Measurements from ENCODE around the gene FBXO2.
A peak's percentile ranks its signal among the peaks of the same experiment; 100 is the strongest.

DNA sequence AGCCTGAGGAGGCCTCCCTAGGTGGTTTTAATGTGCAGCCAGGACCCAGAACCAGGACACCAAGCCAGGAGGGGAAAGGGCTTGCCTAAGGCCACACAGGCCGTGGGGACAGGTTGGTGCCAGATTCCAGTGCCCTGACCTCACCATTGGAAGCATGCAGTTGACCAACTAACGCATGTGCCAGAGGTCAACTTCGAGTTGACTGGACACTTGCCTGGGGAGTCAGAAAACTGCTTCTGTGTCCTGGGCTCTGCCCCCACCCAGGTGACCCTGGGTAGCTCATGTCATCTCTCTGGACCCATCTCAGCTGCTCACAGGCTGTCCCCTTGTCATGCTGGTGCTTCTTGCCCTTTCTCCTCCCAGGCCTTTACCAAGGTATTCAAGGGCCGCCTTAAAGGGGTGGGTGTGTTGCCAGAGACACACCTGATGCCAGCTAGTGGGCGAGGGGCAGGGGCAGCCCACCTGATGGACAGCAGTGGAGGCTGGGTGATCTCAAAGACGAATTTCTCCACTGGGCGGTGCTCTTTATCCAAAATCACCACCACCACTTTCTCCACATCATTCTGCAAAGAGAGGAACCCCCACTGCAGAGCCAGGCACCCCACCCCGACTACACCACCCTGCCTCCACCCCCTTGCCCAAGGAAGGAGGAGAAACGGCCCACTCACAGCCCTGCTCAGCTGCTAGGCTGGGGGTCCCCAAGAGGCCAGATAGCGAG lies 22.3 kb upstream of the FBXO2 start:
- TF ChIP-seq, protein P1, sequence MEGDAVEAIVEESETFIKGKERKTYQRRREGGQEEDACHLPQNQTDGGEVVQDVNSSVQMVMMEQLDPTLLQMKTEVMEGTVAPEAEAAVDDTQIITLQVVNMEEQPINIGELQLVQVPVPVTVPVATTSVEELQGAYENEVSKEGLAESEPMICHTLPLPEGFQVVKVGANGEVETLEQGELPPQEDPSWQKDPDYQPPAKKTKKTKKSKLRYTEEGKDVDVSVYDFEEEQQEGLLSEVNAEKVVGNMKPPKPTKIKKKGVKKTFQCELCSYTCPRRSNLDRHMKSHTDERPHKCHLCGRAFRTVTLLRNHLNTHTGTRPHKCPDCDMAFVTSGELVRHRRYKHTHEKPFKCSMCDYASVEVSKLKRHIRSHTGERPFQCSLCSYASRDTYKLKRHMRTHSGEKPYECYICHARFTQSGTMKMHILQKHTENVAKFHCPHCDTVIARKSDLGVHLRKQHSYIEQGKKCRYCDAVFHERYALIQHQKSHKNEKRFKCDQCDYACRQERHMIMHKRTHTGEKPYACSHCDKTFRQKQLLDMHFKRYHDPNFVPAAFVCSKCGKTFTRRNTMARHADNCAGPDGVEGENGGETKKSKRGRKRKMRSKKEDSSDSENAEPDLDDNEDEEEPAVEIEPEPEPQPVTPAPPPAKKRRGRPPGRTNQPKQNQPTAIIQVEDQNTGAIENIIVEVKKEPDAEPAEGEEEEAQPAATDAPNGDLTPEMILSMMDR (IDR thresholded peaks at IDR 0.05 in 2 of 3, conservative IDR thresholded peaks at IDR 0.05 in 1 of 3; ENCODE audit: borderline replicate concordance in 1 of 3, insufficient read depth in 1 of 3, low read depth in 2 of 3, low read length in 2 of 3): 0 out of 6 replicates have a peak, but pooled peaks of 1 of the 3 experiments have one; percentile 14
- TF ChIP-seq SIN3A (IDR thresholded peaks at IDR 0.05; ENCODE audit: low read depth) (no peak), SP1 (IDR thresholded peaks at IDR 0.05; ENCODE audit: low read depth) (no peak), ELF1 (IDR thresholded peaks at IDR 0.05; ENCODE audit: borderline replicate concordance, low read depth) (no peak), RAD21 (IDR thresholded peaks at IDR 0.05; ENCODE audit: low read depth) (no peak; the same call in 1 of the 2 replicates), EZH2phosphoT487 (IDR thresholded peaks at IDR 0.05; ENCODE audit: borderline replicate concordance) (no peak)
